Liver (tissue), 3 donors: ENCODE measurements around the gene NMUR1.

Experiments used
- RAD21 ChIP-seq, 2 donors: IDR thresholded peaks; 2 replicates each; pipeline ENCODE4 v1.6.1; 2016; ENCODE audit warnings: antibody characterized with exemption in 2 of 2, mild to moderate bottlenecking in 2 of 2
- TF ChIP-seq, protein P1 (sequence below): IDR thresholded peaks from 2 replicates; pipeline ENCODE4 v1.6.1; 2016; ENCODE audit warnings: antibody characterized with exemption, mild to moderate bottlenecking
- TF ChIP-seq, protein P2 (sequence below): fragments of 150-350 bp; IDR thresholded peaks from 2 replicates; pipeline ENCODE4 v1.5.1; 2017; ENCODE audit warnings: improper control_type of control experiment, low read depth, low read length; ENCODE audit not compliant: missing input control
- donor health status: healthy.
- donor health status: healthy.

DNA sequence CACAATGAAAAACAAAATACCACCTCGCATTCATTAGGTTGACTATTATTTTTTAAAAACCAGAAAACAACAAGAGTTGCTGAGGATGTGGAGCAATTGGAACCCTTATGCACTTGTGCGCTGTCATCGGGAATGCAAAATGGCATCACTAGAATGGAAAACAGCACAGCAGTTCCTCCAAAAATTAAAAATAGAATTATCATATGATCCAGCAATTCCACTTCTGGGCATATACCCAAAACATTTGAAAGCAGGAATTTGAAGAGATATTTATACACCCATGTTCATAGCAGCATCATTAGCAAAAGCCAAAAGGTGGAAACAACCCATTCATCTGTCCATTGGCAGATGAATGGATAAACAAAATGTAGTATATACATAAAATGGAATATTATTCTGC is 11.9 kb upstream of the NMUR1 start:
- TF ChIP-seq RAD21 (IDR thresholded peaks at IDR 0.05): no peak
- TF ChIP-seq, protein P1, sequence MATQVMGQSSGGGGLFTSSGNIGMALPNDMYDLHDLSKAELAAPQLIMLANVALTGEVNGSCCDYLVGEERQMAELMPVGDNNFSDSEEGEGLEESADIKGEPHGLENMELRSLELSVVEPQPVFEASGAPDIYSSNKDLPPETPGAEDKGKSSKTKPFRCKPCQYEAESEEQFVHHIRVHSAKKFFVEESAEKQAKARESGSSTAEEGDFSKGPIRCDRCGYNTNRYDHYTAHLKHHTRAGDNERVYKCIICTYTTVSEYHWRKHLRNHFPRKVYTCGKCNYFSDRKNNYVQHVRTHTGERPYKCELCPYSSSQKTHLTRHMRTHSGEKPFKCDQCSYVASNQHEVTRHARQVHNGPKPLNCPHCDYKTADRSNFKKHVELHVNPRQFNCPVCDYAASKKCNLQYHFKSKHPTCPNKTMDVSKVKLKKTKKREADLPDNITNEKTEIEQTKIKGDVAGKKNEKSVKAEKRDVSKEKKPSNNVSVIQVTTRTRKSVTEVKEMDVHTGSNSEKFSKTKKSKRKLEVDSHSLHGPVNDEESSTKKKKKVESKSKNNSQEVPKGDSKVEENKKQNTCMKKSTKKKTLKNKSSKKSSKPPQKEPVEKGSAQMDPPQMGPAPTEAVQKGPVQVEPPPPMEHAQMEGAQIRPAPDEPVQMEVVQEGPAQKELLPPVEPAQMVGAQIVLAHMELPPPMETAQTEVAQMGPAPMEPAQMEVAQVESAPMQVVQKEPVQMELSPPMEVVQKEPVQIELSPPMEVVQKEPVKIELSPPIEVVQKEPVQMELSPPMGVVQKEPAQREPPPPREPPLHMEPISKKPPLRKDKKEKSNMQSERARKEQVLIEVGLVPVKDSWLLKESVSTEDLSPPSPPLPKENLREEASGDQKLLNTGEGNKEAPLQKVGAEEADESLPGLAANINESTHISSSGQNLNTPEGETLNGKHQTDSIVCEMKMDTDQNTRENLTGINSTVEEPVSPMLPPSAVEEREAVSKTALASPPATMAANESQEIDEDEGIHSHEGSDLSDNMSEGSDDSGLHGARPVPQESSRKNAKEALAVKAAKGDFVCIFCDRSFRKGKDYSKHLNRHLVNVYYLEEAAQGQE: no peak
- TF ChIP-seq, protein P2, sequence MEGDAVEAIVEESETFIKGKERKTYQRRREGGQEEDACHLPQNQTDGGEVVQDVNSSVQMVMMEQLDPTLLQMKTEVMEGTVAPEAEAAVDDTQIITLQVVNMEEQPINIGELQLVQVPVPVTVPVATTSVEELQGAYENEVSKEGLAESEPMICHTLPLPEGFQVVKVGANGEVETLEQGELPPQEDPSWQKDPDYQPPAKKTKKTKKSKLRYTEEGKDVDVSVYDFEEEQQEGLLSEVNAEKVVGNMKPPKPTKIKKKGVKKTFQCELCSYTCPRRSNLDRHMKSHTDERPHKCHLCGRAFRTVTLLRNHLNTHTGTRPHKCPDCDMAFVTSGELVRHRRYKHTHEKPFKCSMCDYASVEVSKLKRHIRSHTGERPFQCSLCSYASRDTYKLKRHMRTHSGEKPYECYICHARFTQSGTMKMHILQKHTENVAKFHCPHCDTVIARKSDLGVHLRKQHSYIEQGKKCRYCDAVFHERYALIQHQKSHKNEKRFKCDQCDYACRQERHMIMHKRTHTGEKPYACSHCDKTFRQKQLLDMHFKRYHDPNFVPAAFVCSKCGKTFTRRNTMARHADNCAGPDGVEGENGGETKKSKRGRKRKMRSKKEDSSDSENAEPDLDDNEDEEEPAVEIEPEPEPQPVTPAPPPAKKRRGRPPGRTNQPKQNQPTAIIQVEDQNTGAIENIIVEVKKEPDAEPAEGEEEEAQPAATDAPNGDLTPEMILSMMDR: no peak
